ENCODE data around the gene SLX4IP.

Gene SLX4IP

GRCh38 chr20:10665791-10666190, 230.7 kb downstream of the SLX4IP start:
- TF ChIP-seq MAX (IDR thresholded peaks at IDR 0.05; ENCODE audit: low read depth, low read length) (no peak), POLR2A (IDR thresholded peaks at IDR 0.05; ENCODE audit: extremely low read depth, insufficient read length) (no peak), MYC (IDR thresholded peaks at IDR 0.05; ENCODE audit: low read depth, low read length) (no peak), CTCF (IDR thresholded peaks at IDR 0.05; ENCODE audit: low read depth, low read length) (no peak)
- no peak for DNase-seq (ENCODE audit: low read depth)
- H3K4me3 ChIP-seq (ENCODE audit: low read depth, low read length): no peak overlapping the region

GRCh38 chr20:10666221-10667076, 231.3 kb downstream of the SLX4IP start:
- TF ChIP-seq POLR2A (IDR thresholded peaks at IDR 0.05; ENCODE audit: extremely low read depth, insufficient read length): no peak
- H3K4me3 ChIP-seq (ENCODE audit: low read depth, low read length): no peak overlapping the region
- no peak for DNase-seq (ENCODE audit: low read depth)

- no peak overlapping the region for H3K4me3 ChIP-seq (ENCODE audit: low read depth, low read length)
- DNase-seq (ENCODE audit: low read depth): no peak
- no peak for TF ChIP-seq POLR2A (IDR thresholded peaks at IDR 0.05; ENCODE audit: extremely low read depth, insufficient read length)
Observed at GRCh38 chr20:10667077-10667401, 231.9 kb downstream of the SLX4IP start.

- DNase-seq (ENCODE audit: low read depth): no peak
- no peak overlapping the region for H3K4me3 ChIP-seq (ENCODE audit: low read depth, low read length)
- TF ChIP-seq MAX (IDR thresholded peaks at IDR 0.05; ENCODE audit: low read depth, low read length): no peak
- TF ChIP-seq CTCF (IDR thresholded peaks at IDR 0.05; ENCODE audit: low read depth, low read length): no peak
- no peak for TF ChIP-seq POLR2A (IDR thresholded peaks at IDR 0.05; ENCODE audit: extremely low read depth, insufficient read length)
- no peak for TF ChIP-seq MYC (IDR thresholded peaks at IDR 0.05; ENCODE audit: low read depth, low read length)
Observed at GRCh38 chr20:10667560-10668167, 232.6 kb downstream of the SLX4IP start.

GRCh38 chr20:10668677-10669368, 233.7 kb downstream of the SLX4IP start:
- no peak for DNase-seq (ENCODE audit: low read depth)
- no peak for TF ChIP-seq MAX (IDR thresholded peaks at IDR 0.05; ENCODE audit: low read depth, low read length)
- no peak for TF ChIP-seq MYC (IDR thresholded peaks at IDR 0.05; ENCODE audit: low read depth, low read length)
- TF ChIP-seq CTCF (IDR thresholded peaks at IDR 0.05; ENCODE audit: low read depth, low read length): no peak
- TF ChIP-seq POLR2A (IDR thresholded peaks at IDR 0.05; ENCODE audit: extremely low read depth, insufficient read length): no peak
- no peak overlapping the region for H3K4me3 ChIP-seq (ENCODE audit: low read depth, low read length)

- DNase-seq (ENCODE audit: low read depth): no peak
- H3K4me3 ChIP-seq (ENCODE audit: low read depth, low read length): peak overlapping the region; percentile 93
- no peak for TF ChIP-seq MAX (IDR thresholded peaks at IDR 0.05; ENCODE audit: low read depth, low read length)
- TF ChIP-seq POLR2A (IDR thresholded peaks at IDR 0.05; ENCODE audit: extremely low read depth, insufficient read length): no peak
- no peak for TF ChIP-seq MYC (IDR thresholded peaks at IDR 0.05; ENCODE audit: low read depth, low read length)
- TF ChIP-seq CTCF (IDR thresholded peaks at IDR 0.05; ENCODE audit: low read depth, low read length): no peak
Observed at GRCh38 chr20:10669843-10670446, 234.8 kb downstream of the SLX4IP start.
